ENCODE measurements around the gene PATL2.
"Not testable (repeated sequence)": the region's sequence is repeated elsewhere in the genome, so short reads cannot be mapped to it uniquely, and the experiment has no call there.

DNA sequence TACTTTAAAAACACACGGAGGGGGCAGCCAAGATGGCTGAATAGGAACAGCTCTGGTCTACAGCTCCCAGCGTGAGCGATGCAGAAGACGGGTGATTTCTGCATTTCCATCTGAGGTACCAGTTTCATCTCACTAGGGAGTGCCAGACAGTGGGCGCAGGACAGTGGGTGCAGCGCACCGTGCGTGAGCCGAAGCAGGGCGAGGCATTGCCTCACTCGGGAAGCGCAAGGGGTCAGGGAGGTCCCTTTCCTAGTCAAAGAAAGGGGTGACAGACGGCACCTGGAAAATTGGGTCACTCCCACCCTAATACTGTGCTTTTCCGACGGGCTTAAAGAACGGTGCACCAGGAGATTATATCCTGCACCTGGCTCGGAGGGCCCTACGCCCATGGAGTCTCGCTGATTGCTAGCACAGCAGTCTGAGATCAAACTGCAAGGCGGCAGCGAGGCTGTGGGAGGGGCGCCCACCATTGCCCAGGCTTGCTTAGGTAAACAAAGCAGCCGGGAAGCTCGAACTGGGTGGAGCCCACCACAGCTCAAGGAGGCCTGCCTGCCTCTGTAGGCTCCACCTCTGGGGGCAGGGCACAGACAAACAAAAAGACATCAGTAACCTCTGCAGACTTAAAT is 28.2 kb upstream of the PATL2 start:
- TF ChIP-seq, protein P1, sequence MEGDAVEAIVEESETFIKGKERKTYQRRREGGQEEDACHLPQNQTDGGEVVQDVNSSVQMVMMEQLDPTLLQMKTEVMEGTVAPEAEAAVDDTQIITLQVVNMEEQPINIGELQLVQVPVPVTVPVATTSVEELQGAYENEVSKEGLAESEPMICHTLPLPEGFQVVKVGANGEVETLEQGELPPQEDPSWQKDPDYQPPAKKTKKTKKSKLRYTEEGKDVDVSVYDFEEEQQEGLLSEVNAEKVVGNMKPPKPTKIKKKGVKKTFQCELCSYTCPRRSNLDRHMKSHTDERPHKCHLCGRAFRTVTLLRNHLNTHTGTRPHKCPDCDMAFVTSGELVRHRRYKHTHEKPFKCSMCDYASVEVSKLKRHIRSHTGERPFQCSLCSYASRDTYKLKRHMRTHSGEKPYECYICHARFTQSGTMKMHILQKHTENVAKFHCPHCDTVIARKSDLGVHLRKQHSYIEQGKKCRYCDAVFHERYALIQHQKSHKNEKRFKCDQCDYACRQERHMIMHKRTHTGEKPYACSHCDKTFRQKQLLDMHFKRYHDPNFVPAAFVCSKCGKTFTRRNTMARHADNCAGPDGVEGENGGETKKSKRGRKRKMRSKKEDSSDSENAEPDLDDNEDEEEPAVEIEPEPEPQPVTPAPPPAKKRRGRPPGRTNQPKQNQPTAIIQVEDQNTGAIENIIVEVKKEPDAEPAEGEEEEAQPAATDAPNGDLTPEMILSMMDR (IDR thresholded peaks at IDR 0.05; ENCODE audit: low read length): not testable (repeated sequence)
- TF ChIP-seq EZH2 (IDR thresholded peaks at IDR 0.05; ENCODE audit: borderline replicate concordance, low read length): not testable (repeated sequence)
